Left lung (tissue), 10 donors: ENCODE results near the gene TTLL12. TPM values are rescaled to one million over a fixed set of nuclear protein-coding genes. Genes with fewer than 3 reads are reported as not detected.

ENCODE experiments used
- ATAC-seq: fragments of 200-7000 bp; cut with Tn5 transposase; one replicate; pipeline ENCODE4 v1.9.1; 2020; ENCODE audit warnings: moderate library complexity
- DNase-seq, 4 donors: peaks; one replicate each; pipeline ENCODE4 v3.0.0-alpha.2; 2013 to 2020
- H3K27ac ChIP-seq, 2 donors: fragments of 200-600 bp; sonication (generic) in 1 of 2; one replicate each; pipeline versions ENCODE4 v1.5.0 to v1.8.0; 2020 to 2021
- H3K27me3 ChIP-seq, 2 donors: fragments of 200-600 bp; sonication (generic) in 1 of 2; one replicate each; pipeline versions ENCODE4 v1.5.0 to v1.8.0; 2020 to 2021
- H3K36me3 ChIP-seq, 2 donors: fragments of 200-600 bp; sonication (generic) in 1 of 2; one replicate each; pipeline versions ENCODE4 v1.5.0 to v1.8.0; 2020 to 2021
- H3K4me1 ChIP-seq, 2 donors: fragments of 200-600 bp; one replicate each; pipeline ENCODE4 v1.8.0; 2021
- H3K4me3 ChIP-seq, 2 donors: fragments of 200-600 bp; sonication (generic) in 1 of 2; one replicate each; pipeline versions ENCODE4 v1.5.0 to v1.8.0; 2020 to 2021; ENCODE audit warnings: mild to moderate bottlenecking in 1 of 2
- H3K9me3 ChIP-seq, 2 donors: fragments of 200-600 bp; sonication (generic) in 1 of 2; one replicate each; pipeline versions ENCODE4 v1.5.0 to v1.8.0; 2020 to 2021
- intact Hi-C, 2 donors: fragments of 100-400 bp; cut with DNase I; formaldehyde crosslinking; loops; one replicate each; pipeline versions ENCODE4 v1.11.2 to v1.14.2; 2022
- polyA plus RNA-seq, 6 donors: library from polyadenylated mRNA; unstranded; fragments of 120-200 nt; gene quantifications; one replicate each; pipeline ENCODE4 v1.2.1, GENCODE V29; 2013; ENCODE audit not compliant: insufficient read length in 6 of 6
- total RNA-seq, 2 donors: library from RNA; stranded (reverse); fragmentation: NEBNext Ultra II Directional; extraction: Animal tissue kit (Norgen Biotek cat#: 25700); gene quantifications; one replicate each; pipeline ENCODE4 v1.2.1, GENCODE V29; 2021
- TF ChIP-seq, protein P1 (sequence below), 2 donors: fragments of 200-600 bp; sonication (generic) in 1 of 2; IDR thresholded peaks; one replicate each; pipeline versions ENCODE4 v1.5.0 to v1.8.0; 2021; ENCODE audit warnings: antibody characterized with exemption in 2 of 2
- donor health status: DM: no; HTN: yes; CAD: no.
- donor health status: DM: no; HTN: no; CAD: no.

The TTLL12 gene
- total and polyA plus RNA-seq, 8 donors, result 18.3 to 42.1 (median 22.0) TPM

DNA sequence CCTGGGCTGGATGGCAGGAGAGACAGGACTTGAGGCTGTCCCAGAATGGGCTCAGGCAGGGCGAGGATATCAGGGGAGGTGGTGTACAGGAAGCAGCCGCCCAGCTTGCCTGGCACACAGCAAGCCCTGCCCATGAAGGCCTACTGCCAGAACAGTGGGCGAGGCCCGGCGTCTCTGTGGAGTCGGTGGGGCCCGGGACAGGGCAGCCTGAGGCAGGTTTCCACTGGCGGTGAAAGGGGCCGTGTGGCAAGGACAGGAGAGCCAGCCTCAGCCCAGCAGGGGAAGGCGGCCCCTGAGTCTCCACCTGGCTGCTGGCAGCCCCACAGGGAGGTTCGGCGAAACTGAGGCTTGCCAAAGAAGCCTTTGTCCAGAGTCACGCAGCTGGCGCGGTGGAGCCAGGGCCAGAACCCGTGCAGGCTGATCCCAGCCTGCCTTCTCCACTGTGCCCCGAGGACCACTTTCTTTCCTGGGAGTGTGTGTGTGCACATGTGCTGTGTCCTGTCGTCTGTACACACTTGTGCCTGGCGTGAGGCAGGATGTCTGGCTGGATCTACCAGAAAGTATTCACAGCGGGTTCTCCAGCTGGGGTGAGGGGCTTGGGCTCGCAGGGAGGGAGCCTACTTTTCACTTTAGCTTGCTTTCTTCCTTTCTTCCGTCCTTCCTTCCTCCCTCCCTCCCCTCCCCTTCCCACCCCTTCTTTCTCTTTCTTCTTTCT, 34.4 kb downstream of the TTLL12 start:
- DNase-seq (peak; percentile 19 to 94 (median 62)), ATAC-seq (peak; percentile 84)
- H3K27me3 ChIP-seq, result no peaks in the 10 kb centered on the region
- H3K36me3 ChIP-seq, result peaks cover 0 to 18% of the 10 kb centered on the region in 2 donors
- intact Hi-C loops, result no loop called here
- TF ChIP-seq, protein P1, sequence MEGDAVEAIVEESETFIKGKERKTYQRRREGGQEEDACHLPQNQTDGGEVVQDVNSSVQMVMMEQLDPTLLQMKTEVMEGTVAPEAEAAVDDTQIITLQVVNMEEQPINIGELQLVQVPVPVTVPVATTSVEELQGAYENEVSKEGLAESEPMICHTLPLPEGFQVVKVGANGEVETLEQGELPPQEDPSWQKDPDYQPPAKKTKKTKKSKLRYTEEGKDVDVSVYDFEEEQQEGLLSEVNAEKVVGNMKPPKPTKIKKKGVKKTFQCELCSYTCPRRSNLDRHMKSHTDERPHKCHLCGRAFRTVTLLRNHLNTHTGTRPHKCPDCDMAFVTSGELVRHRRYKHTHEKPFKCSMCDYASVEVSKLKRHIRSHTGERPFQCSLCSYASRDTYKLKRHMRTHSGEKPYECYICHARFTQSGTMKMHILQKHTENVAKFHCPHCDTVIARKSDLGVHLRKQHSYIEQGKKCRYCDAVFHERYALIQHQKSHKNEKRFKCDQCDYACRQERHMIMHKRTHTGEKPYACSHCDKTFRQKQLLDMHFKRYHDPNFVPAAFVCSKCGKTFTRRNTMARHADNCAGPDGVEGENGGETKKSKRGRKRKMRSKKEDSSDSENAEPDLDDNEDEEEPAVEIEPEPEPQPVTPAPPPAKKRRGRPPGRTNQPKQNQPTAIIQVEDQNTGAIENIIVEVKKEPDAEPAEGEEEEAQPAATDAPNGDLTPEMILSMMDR (IDR thresholded peaks at IDR 0.05), result no peak
- peak overlapping the region; percentile 64 to 97 for H3K4me3 ChIP-seq
- peak overlapping the region; percentile 77 to 95 for H3K27ac ChIP-seq
- H3K4me1 ChIP-seq, result peaks cover 0 to 85% of the 10 kb centered on the region in 2 donors
- H3K9me3 ChIP-seq, result no peaks in the 10 kb centered on the region

- peak; percentile 5 for ATAC-seq
- Histone ChIP-seq H3K27ac (peak overlapping the region; percentile 77 to 95), H3K9me3 (no peaks in the 10 kb centered on the region), H3K27me3 (no peaks in the 10 kb centered on the region), H3K36me3 (peaks cover 0 to 18% of the 10 kb centered on the region in 2 donors), H3K4me1 (peaks cover 0 to 82% of the 10 kb centered on the region in 2 donors), H3K4me3 (peak overlapping the region; percentile 64 to 97)
- TF ChIP-seq, protein P1 (IDR thresholded peaks at IDR 0.05), result no peak
- DNase-seq, result no peak
- intact Hi-C loops, result no loop called here
Observed at GRCh38 chr22:43152003-43152356, 35.0 kb downstream of the TTLL12 start.

DNA sequence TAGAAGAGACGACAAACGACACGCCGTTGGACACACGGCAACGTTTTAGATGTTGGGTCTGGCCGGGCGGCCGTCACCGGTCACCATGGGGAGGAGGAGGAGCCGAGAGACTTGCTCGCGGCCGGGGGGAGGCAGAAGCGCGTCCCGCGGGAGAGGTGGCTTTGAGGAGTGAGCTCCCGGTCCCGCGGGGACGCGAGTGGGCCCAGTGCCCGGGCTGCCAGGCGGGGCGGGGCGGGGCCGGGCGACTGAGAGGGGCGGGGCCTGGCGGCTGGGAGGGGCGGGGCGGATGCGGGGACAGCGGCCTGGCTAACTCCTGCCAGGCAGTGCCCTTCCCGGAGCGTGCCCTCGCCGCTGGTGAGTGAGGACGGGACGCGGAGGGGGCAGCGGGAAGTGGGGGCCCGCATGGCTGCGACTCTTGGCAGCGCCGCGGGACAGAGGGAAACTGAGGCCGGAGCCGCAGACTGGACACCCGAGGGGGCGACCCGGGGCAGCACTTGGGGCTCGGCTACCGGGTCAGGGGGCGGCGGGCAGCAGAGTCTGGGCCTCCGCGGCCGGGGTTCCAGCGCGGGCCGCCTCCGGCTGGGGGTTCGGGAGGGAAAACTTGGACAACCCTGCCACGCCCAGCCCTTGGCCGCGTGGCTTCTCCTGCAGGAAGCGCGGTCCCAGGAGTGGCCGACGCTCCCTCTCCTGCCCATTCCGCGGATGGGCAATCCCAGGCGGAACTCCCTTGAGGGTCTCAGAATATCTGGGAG, 35.5 kb downstream of the TTLL12 start, which contains the start of gene TSPO:
Gene TSPO, plus strand, starts transcription at position 309 of the 752 bp plus-strand sequence. CDS start 7,680 bp downstream, outside the sequence.
- ATAC-seq (peak; percentile 86), DNase-seq (peak; percentile 43 to 95 (median 70))
- Histone ChIP-seq H3K27me3 (no peaks in the 10 kb centered on the region), H3K9me3 (no peaks in the 10 kb centered on the region), H3K36me3 (peaks cover 0 to 14% of the 10 kb centered on the region in 2 donors), H3K4me1 (peaks cover 0 to 79% of the 10 kb centered on the region in 2 donors), H3K4me3 (peak within 1 kb of the TSS; percentile 64 to 97), H3K27ac (peak within 1 kb of the TSS; percentile 77 to 95)
- intact Hi-C loops, result no loop called here
- TF ChIP-seq, protein P1 (IDR thresholded peaks at IDR 0.05), result no peak

DNA sequence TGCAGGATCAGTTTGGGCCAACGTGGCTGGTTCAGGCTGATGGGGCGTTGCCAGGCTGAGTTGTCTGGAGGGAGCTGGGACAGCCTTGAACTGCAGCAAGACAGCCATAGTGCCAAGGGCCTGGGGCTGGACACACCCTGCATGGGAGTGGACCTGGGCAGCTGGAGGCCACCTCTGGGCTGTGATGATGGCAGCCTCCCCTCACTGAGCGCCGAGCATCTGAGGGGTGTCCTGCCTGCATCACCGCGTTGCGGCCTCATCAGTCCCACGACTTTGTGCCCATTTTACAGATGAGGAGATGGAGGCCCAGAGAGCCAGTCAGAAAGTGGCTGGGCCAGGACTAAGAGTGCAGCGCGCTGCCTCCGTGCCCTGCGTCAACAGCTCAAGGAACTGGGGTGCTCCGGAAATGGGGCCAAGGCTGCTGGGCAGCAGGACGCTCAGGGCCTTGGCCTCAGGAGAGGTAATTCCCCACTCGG, 36.2 kb downstream of the TTLL12 start:
- Histone ChIP-seq H3K27ac (peak overlapping the region in 1 of 2 donors; percentile 95), H3K4me3 (peak overlapping the region; percentile 64 to 97)
- no peak for ATAC-seq

More for the DNA sequence above, 36.2 kb downstream of the TTLL12 start:
- H3K9me3 ChIP-seq, result no peaks in the 10 kb centered on the region
- intact Hi-C loops, result no loop called here
- H3K27me3 ChIP-seq, result no peaks in the 10 kb centered on the region
- peaks cover 0 to 7% of the 10 kb centered on the region in 2 donors for H3K36me3 ChIP-seq
- TF ChIP-seq, protein P1 (IDR thresholded peaks at IDR 0.05), result no peak
- peak in 1 of 4 donors; percentile 72 for DNase-seq
- H3K4me1 ChIP-seq, result peaks cover 0 to 79% of the 10 kb centered on the region in 2 donors
